Measurements from ENCODE around the gene GATD1. TPM values are rescaled to one million over a fixed set of nuclear protein-coding genes. Genes with fewer than 3 reads are reported as not detected.

Gene GATD1
- total and polyA plus RNA-seq, 9 of the 15 experiments (the other 6 are each of a cell fraction or from before 2014, with no cell fraction given): 2.8 to 144 (median 36.9) TPM

- WGBS (ENCODE audit: insufficient coverage, low coverage, missing lambda C conversion rate): 67% methylated on average over 7 of the region's 24 CpGs
- peak; percentile 28 for ATAC-seq
- Histone ChIP-seq H3K79me2 (ENCODE audit: control insufficient read depth, insufficient read depth, low read length) (peaks cover 3% of the 10 kb centered on the region; the same call in 1 of the 3 replicates), H3K27me3 (ENCODE audit: control insufficient read depth in 2 of 2, insufficient read depth in 2 of 2, low read length in 2 of 2) (no peaks in the 10 kb centered on the region), H3K36me3 (ENCODE audit: control insufficient read depth, insufficient read depth, low read length) (peaks cover 94% of the 10 kb centered on the region), H2AFZ (ENCODE audit: low read depth, low read length) (no peak overlapping the region), H3K4me3 (no peak overlapping the region), H3K9me1 (ENCODE audit: control insufficient read depth, insufficient read depth, low read length) (peaks cover 6% of the 10 kb centered on the region), H3K9me3 (replicated peaks; ENCODE audit: control insufficient read depth, insufficient read depth, low read depth, low read length) (no peaks in the 10 kb centered on the region), H3K9ac (ENCODE audit: insufficient read depth in 1 of 2, low read depth in 2 of 2, low read length in 2 of 2) (no peak overlapping the region), H3K27ac (ENCODE audit: extremely low read depth, low read depth, low read length) (0 out of 3 replicates have a peak overlapping the region, but pooled peaks have one; percentile 40), H3K4me1 (replicated peaks in 1 of 2; ENCODE audit: control insufficient read depth in 2 of 2, insufficient read depth in 2 of 2, low read length in 2 of 2) (peaks cover 8 to 35% of the 10 kb centered on the region in 2 experiments; a peak in 4 of 5 replicates), H4K20me1 (replicated peaks; ENCODE audit: control insufficient read depth, insufficient read depth, low read length) (peaks cover 36% of the 10 kb centered on the region), H3K4me2 (ENCODE audit: insufficient read depth, low read length) (no peak overlapping the region)
- ChIA-PET CTCF (ENCODE audit: low intra/inter-chr PET ratio) (no interaction called here), POLR2A (interaction anchor here (0.7 to 10.4 kb wide), 12 partner anchors 8 to 214 kb away, joined by 3 to 88 read pairs (median 4); partner anchors contain the start of genes DEAF1, TALDO1 and TMEM80)
- BruUV-seq (replicated peaks): no TSS peak
- intact Hi-C loops (cut with micrococcal nuclease) (no loop called here), in situ Hi-C loops (cut with MboI) (no loop called here)
- FAIRE-seq: no peak
- peak; percentile 54 to 73 (median 68) for DNase-seq (ENCODE audit: extremely low read depth in 1 of 4, low spot score in 3 of 4)
- peak in 1 of 2 experiments; percentile 58; a peak in 1 of 4 replicates for TF ChIP-seq MAZ (CRISPR knock-in tag; conservative IDR thresholded peaks at IDR 0.05 in 1 of 2, IDR thresholded peaks at IDR 0.05 in 1 of 2)
- TF ChIP-seq, protein P1, sequence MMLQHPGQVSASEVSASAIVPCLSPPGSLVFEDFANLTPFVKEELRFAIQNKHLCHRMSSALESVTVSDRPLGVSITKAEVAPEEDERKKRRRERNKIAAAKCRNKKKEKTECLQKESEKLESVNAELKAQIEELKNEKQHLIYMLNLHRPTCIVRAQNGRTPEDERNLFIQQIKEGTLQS (IDR thresholded peaks at IDR 0.05): no peak
- TF ChIP-seq, protein P1 (CRISPR knock-in tag; conservative IDR thresholded peaks at IDR 0.05): no peak
- TF ChIP-seq EGR1 (conservative IDR thresholded peaks at IDR 0.05): 0 out of 2 replicates have a peak, but pooled peaks have one; percentile 15
- 0 out of 2 replicates have a peak, but pooled peaks have one; percentile 16 for TF ChIP-seq HNRNPL (IDR thresholded peaks at IDR 0.05; ENCODE audit: low read depth, low read length)
- no peak for TF ChIP-seq GABPB2 (CRISPR knock-in tag; conservative IDR thresholded peaks at IDR 0.05)
- no peak for TF ChIP-seq JUN (IDR thresholded peaks at IDR 0.05; ENCODE audit: borderline replicate concordance, low read depth, low read length)
- no peak for TF ChIP-seq JUN (CRISPR knock-in tag; IDR thresholded peaks at IDR 0.05; ENCODE audit: borderline replicate concordance)
- TF ChIP-seq, protein P2, sequence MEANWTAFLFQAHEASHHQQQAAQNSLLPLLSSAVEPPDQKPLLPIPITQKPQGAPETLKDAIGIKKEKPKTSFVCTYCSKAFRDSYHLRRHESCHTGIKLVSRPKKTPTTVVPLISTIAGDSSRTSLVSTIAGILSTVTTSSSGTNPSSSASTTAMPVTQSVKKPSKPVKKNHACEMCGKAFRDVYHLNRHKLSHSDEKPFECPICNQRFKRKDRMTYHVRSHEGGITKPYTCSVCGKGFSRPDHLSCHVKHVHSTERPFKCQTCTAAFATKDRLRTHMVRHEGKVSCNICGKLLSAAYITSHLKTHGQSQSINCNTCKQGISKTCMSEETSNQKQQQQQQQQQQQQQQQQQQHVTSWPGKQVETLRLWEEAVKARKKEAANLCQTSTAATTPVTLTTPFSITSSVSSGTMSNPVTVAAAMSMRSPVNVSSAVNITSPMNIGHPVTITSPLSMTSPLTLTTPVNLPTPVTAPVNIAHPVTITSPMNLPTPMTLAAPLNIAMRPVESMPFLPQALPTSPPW (CRISPR knock-in tag; IDR thresholded peaks at IDR 0.05): peak; percentile 90
- TF ChIP-seq PYGO2 (tag; IDR thresholded peaks at IDR 0.05): no peak
- TF ChIP-seq GTF2F1 (IDR thresholded peaks at IDR 0.05; ENCODE audit: low read depth, low read length): no peak
- no peak for TF ChIP-seq CXXC5 (CRISPR knock-in tag; IDR thresholded peaks at IDR 0.05)
- TF ChIP-seq ZNF449 (CRISPR knock-in tag; IDR thresholded peaks at IDR 0.05): no peak
These were observed 14.2 kb downstream of the GATD1 start for GRCh38 chr11:763073-763463.

All from K562 (cell line).